GM12865 (cell line): ENCODE results near the gene ALG8.
"Not testable (repeated sequence)": the region's sequence is repeated elsewhere in the genome, so short reads cannot be mapped to it uniquely, and the experiment has no call there.

Experiments
- DNase-seq: peaks from one replicate; pipeline ENCODE4 v3.0.0; 2010; ENCODE audit warnings: low read depth
- H3K4me3 ChIP-seq: 2 replicates; pipeline ENCODE4 v1.5.1; 2011; ENCODE audit warnings: mild to moderate bottlenecking, low read depth, low read length, control low read depth
- CTCF ChIP-seq: IDR thresholded peaks from 2 replicates; pipeline ENCODE4 v1.5.1; 2011; ENCODE audit warnings: low read length, control low read depth, low read depth, inconsistent platforms; ENCODE audit not compliant: insufficient read depth; ENCODE audit errors: missing control alignments

ALG8 gene

GRCh38 chr11:78062671-78063070 is 76.8 kb downstream of the ALG8 start:
- H3K4me3 ChIP-seq: no peak overlapping the region
- DNase-seq: no peak
- TF ChIP-seq CTCF: no peak

GRCh38 chr11:78061921-78062311 is 77.5 kb downstream of the ALG8 start:
- H3K4me3 ChIP-seq: no peak overlapping the region
- no peak for TF ChIP-seq CTCF
- no peak for DNase-seq

GRCh38 chr11:78061088-78061920 is 78.1 kb downstream of the ALG8 start:
- no peak overlapping the region for H3K4me3 ChIP-seq
- no peak for DNase-seq
- TF ChIP-seq CTCF: no peak

GRCh38 chr11:78060533-78060932 is 78.9 kb downstream of the ALG8 start:
- TF ChIP-seq CTCF: no peak
- no peak overlapping the region for H3K4me3 ChIP-seq
- no peak for DNase-seq

GRCh38 chr11:78059749-78060328 is 79.6 kb downstream of the ALG8 start:
- not testable (repeated sequence) for DNase-seq, H3K4me3 ChIP-seq

GRCh38 chr11:78057462-78058055 is 81.9 kb downstream of the ALG8 start:
- TF ChIP-seq CTCF: no peak
- no peak overlapping the region for H3K4me3 ChIP-seq
- no peak for DNase-seq

GRCh38 chr11:78056093-78056492 is 83.3 kb downstream of the ALG8 start:
- H3K4me3 ChIP-seq: no peak overlapping the region
- no peak for DNase-seq
- TF ChIP-seq CTCF: no peak
